Lung (tissue), 12 donors: ENCODE measurements around the gene APBB2. TPM values are rescaled to one million over a fixed set of nuclear protein-coding genes. Genes with fewer than 3 reads are reported as not detected.

ENCODE experiments used
- ATAC-seq: fragments of 200-7000 bp; cut with Tn5 transposase; one replicate; pipeline ENCODE4 v1.9.1; 2020; ENCODE audit warnings: moderate number of reproducible peaks; ENCODE audit not compliant: insufficient read depth, low FRiP score
- DNase-seq, 3 donors: peaks; one replicate each; pipeline ENCODE4 v3.0.0-alpha.2; 2013 to 2017
- H3K27ac ChIP-seq, 2 donors: one replicate each; pipeline ENCODE4 v1.5.1; 2013; ENCODE audit warnings: mild to moderate bottlenecking in 2 of 2, moderate library complexity in 2 of 2, control low read depth in 1 of 2, inconsistent platforms in 1 of 2, low read depth in 1 of 2, low read length in 1 of 2
- H3K27me3 ChIP-seq, 3 donors: one replicate each; pipeline ENCODE4 v1.5.1; 2013; ENCODE audit warnings: low read length in 2 of 3; ENCODE audit not compliant: control insufficient read depth in 3 of 3, insufficient read depth in 3 of 3
- H3K36me3 ChIP-seq, 4 donors: one replicate each; pipeline ENCODE4 v1.5.1; 2013; ENCODE audit warnings: low read length in 4 of 4, mild to moderate bottlenecking in 1 of 4, moderate library complexity in 1 of 4; ENCODE audit not compliant: control insufficient read depth in 4 of 4, insufficient read depth in 4 of 4
- H3K4me1 ChIP-seq, 5 donors: one replicate each; pipeline ENCODE4 v1.5.1; 2013; ENCODE audit warnings: low read length in 5 of 5, mild to moderate bottlenecking in 2 of 5, moderate library complexity in 1 of 5; ENCODE audit not compliant: control insufficient read depth in 5 of 5, insufficient read depth in 5 of 5
- H3K4me3 ChIP-seq: one replicate; pipeline ENCODE4 v1.5.1; 2013; ENCODE audit warnings: mild to moderate bottlenecking, control low read depth, moderate library complexity
- H3K9ac ChIP-seq, 2 donors: one replicate each; pipeline ENCODE4 v1.5.1; 2013; ENCODE audit warnings: low read length in 2 of 2, control low read depth in 1 of 2; ENCODE audit not compliant: insufficient read depth in 1 of 2
- H3K9me3 ChIP-seq, 4 donors: one replicate each; pipeline ENCODE4 v1.5.1; 2013; ENCODE audit warnings: low read length in 3 of 4, mild to moderate bottlenecking in 1 of 4, moderate library complexity in 1 of 4; ENCODE audit not compliant: control insufficient read depth in 4 of 4, insufficient read depth in 3 of 4
- CTCF ChIP-seq: IDR thresholded peaks from 2 replicates; pipeline ENCODE4 v1.5.1; 2012; ENCODE audit warnings: mild to moderate bottlenecking; ENCODE audit errors: control extremely low read depth, extremely low read depth
- WGBS, 2 donors: extraction: QIAGEN DNeasy Blood & Tissue Kit; methylation state at CpG; one replicate each; pipeline ENCODE4 v1.1.7; 2013; 5-methylcytosine and 5-hydroxymethylcytosine counted together
- polyA plus RNA-seq, 2 donors: library from polyadenylated mRNA; stranded (reverse); fragments of 200-250 nt; gene quantifications; one replicate each; pipeline ENCODE4 v1.2.1, GENCODE V29; 2013
- total RNA-seq, 2 donors: library from RNA; depleted of rRNA in 1 of 2; stranded (reverse); fragments of >200 nt in 1 of 2; gene quantifications; one replicate each; pipeline ENCODE4 v1.2.1, GENCODE V29; 2014 to 2021
- donor health status: control.
- donor health status: control.
- donor health status: Bipolar disorder and iron deficiency.
- donor health status: healthy.
- donor health status: DM: yes; HTN: yes; CAD: no.

Gene APBB2
- total and polyA plus RNA-seq, 4 donors = 13.3 to 99.0 (median 40.4) TPM

- DNase-seq = no peak
- no peak overlapping the region for H3K9ac ChIP-seq
Measured at GRCh38 chr4:41232406-41232805, 18.1 kb upstream of the APBB2 start.

GRCh38 chr4:41227902-41228301 is 13.6 kb upstream of the APBB2 start:
- no peak for ATAC-seq
- Histone ChIP-seq H3K4me1 (no peaks in the 10 kb centered on the region), H3K4me3 (no peak overlapping the region), H3K9me3 (no peaks in the 10 kb centered on the region), H3K9ac (no peak overlapping the region), H3K27me3 (no peaks in the 10 kb centered on the region), H3K27ac (no peak overlapping the region), H3K36me3 (no peaks in the 10 kb centered on the region)
- TF ChIP-seq CTCF = no peak
- WGBS, 2 donors = 84 to 89% methylated on average over 4 of the region's 4 CpGs
- no peak for DNase-seq

More at GRCh38 chr4:41232406-41232805, 18.1 kb upstream of the APBB2 start:
- Histone ChIP-seq H3K4me1 (no peaks in the 10 kb centered on the region), H3K4me3 (no peak overlapping the region), H3K36me3 (no peaks in the 10 kb centered on the region), H3K27ac (no peak overlapping the region), H3K9me3 (no peaks in the 10 kb centered on the region), H3K27me3 (no peaks in the 10 kb centered on the region)
- TF ChIP-seq CTCF = no peak
- ATAC-seq = no peak
- 65% methylated on average over 5 of the region's 5 CpGs for WGBS, 2 donors

GRCh38 chr4:41221850-41222645 is 7.7 kb upstream of the APBB2 start:
- Histone ChIP-seq H3K4me1 (peaks cover 0 to 3% (median 0%) of the 10 kb centered on the region in 5 donors), H3K27ac (no peak overlapping the region), H3K4me3 (no peak overlapping the region), H3K9ac (no peak overlapping the region), H3K27me3 (no peaks in the 10 kb centered on the region), H3K36me3 (no peaks in the 10 kb centered on the region), H3K9me3 (no peaks in the 10 kb centered on the region)
- DNase-seq (no peak), ATAC-seq (no peak)
- TF ChIP-seq CTCF = no peak
- 82 to 94% methylated on average over 4 of the region's 4 CpGs for WGBS, 2 donors
